ENCODE measurements around the gene MIEF2. TPM values are rescaled to one million over a fixed set of nuclear protein-coding genes. Genes with fewer than 3 reads are reported as not detected.
A peak's percentile ranks its signal among the peaks of the same experiment; 100 is the strongest.
"Not testable (repeated sequence)": the region's sequence is repeated elsewhere in the genome, so short reads cannot be mapped to it uniquely, and the experiment has no call there.

Gene MIEF2
- total RNA-seq, 1 donor from 2014 or later = 4.6 TPM

DNA sequence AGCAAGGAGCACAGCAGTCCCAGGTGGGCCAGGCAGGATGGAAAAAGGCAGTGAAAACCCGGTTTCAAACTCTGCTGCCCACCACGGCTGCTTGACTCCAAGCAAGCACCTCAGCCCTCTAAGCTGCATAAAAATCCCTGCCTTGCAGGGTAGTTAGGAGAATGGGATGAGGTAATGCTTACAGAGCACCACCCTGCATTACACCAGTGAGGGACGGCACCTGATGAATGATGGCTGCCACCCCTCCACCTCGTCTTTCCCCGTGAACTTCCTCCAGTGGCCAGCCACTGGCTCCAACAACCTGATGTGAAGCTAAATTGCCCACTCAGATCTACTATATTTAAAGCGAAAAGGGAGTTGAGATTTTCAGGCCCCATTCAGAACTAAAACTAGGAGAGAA is 21.3 kb downstream of the MIEF2 start:
- DNase-seq (ENCODE audit: low spot score) = no peak

DNA sequence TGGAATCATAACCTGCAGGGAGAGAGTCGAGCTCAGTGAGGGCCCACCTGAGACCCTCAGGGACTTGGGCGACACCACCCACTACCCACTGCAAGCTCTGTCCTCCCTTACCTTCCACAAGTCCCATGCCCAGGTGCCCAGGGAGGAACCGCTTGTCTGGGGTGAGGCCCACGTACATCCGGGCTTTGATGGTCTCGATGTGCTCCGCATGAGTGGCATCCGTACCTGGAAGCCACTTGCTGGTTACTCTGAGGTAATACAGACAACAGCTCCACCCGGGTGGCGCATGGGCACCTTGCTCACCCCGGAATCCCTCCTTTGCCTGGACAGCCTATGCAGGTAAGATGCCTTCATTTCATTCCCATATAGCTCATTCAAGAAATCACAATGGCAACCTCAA is 24.8 kb downstream of the MIEF2 start:
- DNase-seq (ENCODE audit: low spot score) = no peak

DNA sequence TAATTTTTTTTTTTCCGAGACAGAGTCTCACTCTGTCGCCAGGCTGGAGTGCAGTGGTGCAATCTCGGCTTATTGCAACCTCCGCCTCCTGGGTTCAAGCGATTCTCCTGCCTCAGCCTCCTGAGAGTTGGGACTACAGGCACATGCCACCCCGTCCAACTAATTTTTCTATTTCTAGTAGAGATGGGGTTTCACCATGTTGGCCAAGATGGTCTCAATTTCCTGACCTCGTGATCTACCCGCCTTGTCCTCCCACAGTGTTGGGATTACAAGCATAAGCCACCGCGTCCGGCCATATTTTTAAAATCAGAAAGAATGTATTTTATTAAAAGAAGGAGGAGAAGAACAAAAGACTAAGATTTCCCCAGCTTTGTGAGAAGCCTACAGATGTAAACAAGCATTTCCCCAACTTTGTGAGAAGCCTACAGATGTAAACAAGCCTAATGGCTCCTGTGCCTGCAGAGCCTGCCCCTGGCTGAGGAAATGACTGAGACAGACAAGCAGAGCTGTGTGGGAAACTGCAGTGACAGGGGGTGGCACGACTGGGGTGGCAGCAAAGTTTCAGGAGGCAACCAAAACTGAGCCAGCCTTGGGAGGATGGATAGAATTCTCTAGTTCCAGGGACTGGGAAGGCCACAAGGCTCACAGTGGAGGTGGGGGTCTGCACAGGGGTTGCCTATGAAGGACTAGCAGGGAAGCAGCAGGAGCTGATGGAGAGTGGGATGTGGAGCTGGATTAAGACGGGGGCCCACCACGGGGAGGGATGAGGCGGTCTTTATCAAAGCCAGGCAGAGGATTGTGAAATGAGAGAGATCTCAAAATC is 31.5 kb downstream of the MIEF2 start:
- no peak for DNase-seq (ENCODE audit: low spot score)

DNA sequence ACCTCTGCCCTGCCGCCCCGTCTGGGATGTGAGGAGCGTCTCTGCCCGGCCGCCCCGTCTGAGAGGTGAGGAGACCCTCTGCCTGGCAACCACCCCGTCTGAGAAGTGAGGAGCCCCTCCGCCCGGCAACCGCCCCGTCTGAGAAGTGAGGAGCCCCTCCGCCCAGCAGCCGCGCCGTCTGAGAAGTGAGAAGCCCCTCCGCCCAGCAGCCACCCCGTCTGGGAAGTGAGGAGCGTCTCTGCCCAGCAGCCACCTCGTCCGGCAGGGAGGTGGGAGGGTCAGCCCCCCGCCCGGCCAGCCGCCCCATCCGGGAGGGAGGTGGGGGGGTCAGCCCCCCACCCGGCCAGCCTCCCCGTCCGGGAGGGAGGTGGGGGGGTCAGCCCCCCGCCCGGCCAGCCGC is 37.6 kb downstream of the MIEF2 start:
- DNase-seq (ENCODE audit: low spot score) = not testable (repeated sequence)

DNA sequence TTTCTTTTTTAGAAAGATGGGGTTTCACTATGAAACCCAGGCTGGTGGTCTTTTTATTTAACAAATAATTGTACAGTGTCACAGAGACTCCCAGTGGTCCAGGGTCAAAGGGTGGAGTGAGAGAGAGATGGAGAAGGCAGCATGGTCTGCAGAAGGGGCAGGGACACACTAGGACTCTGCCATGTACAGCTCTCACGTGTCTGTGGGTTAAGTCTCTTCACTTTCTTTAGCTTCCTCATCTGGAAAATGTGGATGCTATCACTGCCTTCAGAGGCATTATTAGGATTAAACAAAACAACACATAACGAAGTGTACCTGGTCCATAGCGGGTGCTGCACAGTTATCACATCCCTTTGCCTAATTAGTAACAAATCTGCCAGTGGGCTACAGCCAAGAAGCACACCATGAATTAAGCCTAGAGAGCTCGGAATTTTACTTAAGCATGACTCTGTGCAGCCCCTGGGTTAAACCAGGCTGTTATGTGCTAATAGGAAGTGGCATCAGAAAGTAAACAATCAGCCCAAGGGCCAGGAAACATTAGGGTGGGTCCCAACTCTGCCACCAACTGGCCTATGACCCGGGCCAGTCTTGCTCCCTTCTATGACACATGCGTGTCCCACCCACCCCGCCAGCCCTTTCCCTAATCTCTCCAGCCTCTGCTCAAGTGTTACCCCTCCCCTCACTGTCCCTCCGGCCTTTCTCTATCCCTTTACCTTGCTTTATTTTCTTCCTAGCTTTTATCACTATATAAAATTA is 40.4 kb downstream of the MIEF2 start:
- DNase-seq (ENCODE audit: low spot score) = no peak

DNA sequence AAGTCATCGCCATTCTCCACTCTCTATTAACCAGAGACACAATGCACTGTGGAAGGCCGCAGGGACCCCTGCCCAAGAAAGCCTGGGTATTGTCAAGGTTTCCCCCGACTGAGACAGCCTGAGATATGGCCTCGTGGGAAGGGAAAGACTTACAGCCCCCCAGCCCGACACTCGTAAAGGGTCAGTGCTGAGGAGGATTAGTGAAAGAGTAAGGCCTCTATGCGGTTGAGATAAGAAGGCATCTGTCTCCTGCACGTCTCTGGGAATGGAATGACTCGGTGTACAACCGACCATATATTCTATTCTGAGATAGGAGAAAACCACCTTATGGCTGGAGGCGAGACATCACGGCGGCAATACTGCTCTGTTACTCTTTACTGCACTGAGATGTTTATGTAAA is 42.7 kb downstream of the MIEF2 start:
- not testable (repeated sequence) for DNase-seq (ENCODE audit: low spot score)

DNA sequence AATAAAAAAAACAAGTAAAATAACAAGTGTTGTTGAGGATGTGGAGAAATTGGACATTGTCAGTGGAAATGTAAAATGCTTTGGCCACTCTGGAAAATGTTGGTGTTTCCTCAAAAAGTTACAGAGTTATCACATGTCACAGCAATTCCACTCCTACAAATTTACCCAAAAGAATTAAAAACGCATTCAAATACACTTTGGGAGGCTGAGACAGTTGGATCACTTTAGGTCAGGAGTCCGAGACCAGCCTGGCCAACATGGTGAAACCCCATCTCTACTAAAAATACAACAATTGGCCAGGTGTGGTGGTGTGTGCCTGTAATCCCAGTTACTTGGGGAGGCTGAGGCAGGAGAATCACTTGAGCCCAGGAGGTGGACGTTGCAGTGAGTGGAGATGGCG is 48.7 kb downstream of the MIEF2 start:
- no peak for DNase-seq (ENCODE audit: low spot score)

DNA sequence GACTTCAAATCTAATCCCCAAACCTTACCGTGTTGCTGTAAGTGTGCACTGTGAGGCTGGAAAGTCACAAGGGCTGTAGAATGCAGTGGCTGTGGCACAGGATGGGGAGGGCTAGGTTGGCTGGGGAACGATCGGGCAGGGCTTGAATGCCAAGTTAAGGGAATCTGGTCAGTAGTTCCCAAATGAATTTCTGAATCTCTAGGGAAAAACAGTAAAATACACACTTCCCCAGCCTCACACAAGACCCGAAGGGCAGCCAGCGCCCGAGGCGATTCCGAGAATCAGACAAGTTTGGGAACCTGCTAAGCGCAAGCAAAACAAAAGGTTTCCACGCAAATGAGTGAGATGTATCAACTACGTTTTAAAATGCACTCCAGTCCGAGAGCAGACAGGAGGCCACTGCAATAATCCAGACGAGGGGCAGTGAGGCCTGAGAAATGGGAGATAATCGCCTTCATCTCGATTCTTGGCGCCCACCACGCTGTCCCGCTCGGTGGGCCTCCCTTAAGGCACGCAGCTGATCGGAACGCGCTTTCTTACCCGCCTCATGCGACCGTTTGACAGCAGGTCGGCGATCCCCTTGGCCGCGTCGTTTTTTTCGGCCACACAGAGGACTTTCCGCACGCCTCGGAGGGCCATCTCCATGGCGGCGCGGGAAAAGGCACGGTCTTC is 53.7 kb downstream of the MIEF2 start:
- DNase-seq (ENCODE audit: low spot score) = no peak

DNA sequence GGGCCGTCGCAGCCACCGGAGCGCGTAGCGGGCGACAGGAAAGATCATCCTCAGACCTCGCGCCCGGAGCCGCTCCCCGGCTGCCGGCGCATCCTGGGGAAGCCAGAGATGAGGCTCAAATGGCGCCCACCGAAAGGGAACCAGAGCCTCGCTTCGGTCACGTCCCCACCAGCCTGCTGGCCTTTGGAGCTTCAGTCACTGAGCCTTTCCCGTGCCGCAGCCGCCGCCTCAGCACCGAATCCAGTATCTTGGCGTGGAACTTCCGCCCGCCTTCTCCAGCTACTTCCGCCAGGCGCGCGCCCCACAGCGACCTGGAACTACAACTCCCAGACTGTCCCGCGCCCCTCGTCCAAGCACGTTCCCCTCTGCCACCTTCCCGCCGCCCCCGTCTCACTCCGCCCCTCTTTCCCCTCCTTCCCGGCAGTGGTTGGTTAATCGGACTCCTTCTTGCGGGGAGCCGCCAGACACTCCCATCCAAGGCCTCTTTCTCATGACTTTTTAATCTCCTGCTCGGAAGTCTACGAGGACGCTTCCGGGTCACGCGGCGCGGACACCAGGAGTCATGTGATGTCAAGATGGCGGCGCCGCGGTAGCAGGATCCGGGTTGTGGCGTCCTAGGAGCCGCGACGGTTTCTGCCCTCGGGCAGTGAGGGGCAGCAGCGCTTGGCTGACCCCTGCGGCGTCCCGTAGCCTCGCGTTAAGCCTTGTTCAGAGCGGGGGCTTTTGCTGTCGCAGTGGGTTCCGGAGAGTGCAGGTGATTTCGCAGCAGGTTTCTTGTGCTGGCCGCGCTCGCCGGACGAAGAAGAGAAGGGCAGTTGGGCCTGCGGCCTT is 54.5 kb downstream of the MIEF2 start, which contains the start of the genes SMCR8 and TOP3A:
TSS of gene SMCR8 (plus strand) at position 563 of the 831 bp plus-strand sequence. CDS start 497 bp downstream, outside the sequence.
TSS of gene TOP3A (minus strand) at position 264 of the 831 bp plus-strand sequence. CDS start at position 48, 216 bp downstream.
- peak; percentile 98 for DNase-seq (ENCODE audit: low spot score)

DNA sequence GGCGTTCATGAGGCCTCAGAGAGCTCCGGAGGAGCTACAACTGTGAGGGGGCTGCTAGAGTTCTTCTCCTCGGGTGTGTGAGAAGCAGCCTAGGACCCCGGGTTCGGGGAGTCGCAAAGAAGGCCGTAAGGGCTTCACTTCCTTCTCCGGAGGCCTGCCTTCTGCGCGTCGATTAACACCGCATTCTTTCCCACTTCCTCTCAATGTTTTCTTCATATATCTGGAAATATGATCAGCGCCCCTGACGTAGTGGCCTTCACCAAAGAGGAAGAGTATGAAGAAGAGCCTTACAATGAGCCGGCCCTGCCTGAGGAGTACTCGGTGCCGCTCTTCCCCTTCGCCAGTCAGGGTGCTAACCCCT is 55.1 kb downstream of the MIEF2 start:
- DNase-seq (ENCODE audit: low spot score) = no peak

DNA sequence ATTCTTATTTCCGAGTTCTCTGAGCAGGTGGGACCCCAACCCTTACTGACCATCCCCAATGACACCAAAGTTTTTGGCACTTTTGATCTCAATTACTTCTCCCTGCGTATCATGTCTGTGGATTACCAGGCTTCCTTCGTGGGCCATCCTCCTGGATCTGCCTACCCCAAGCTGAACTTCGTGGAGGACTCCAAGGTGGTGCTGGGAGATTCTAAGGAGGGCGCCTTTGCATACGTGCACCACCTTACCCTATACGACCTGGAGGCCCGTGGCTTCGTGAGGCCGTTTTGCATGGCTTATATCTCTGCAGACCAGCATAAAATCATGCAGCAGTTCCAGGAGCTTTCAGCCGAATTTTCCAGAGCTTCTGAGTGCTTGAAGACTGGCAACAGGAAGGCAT is 55.5 kb downstream of the MIEF2 start:
- DNase-seq (ENCODE audit: low spot score) = no peak

Other genes with a start within 250 kb of the MIEF2 start
- gene ATPAF2, start 221.5 kb upstream of the MIEF2 start, total RNA-seq = 20.8 TPM
- 17.4 TPM for gene GID4, start 221.3 kb upstream of the MIEF2 start, total RNA-seq
- gene DRG2, start 172.7 kb upstream of the MIEF2 start, total RNA-seq = 36.3 TPM
- gene MYO15A, start 151.9 kb upstream of the MIEF2 start, total RNA-seq = 0.71 TPM
- gene ALKBH5, start 76.8 kb upstream of the MIEF2 start, total RNA-seq = 86.9 TPM
- gene LLGL1, start 35.0 kb upstream of the MIEF2 start, total RNA-seq = 12.0 TPM
- 269 TPM for gene FLII, start 1.9 kb upstream of the MIEF2 start, total RNA-seq
- gene TOP3A, start 54.3 kb downstream of the MIEF2 start, total RNA-seq = 34.1 TPM
- gene SMCR8, start 54.6 kb downstream of the MIEF2 start, total RNA-seq = 14.3 TPM
- 87.2 TPM for gene SHMT1, start 102.9 kb downstream of the MIEF2 start, total RNA-seq
- 0.22 TPM for gene EVPLL, start 117.1 kb downstream of the MIEF2 start, total RNA-seq
- not detected for gene LGALS9C, start 216.1 kb downstream of the MIEF2 start, total RNA-seq

Measured in mesenteric fat pad (tissue), 1 donor.